WTC11 (cell line): ENCODE data around the gene C17orf100.

Experiments
- FOXJ3 ChIP-seq: sonication (generic); formaldehyde crosslinking; IDR thresholded peaks from 2 replicates; pipeline ENCODE4 v1.9.0; 2021; ENCODE audit warnings: missing genetic modification reagents, mild to moderate bottlenecking, borderline replicate concordance
- IRF1 ChIP-seq: sonication (generic); formaldehyde crosslinking; IDR thresholded peaks from 2 replicates; pipeline ENCODE4 v1.8.0; 2023; ENCODE audit warnings: missing genetic modification reagents
- TCF7 ChIP-seq: sonication (generic); formaldehyde crosslinking; IDR thresholded peaks from 2 replicates; pipeline ENCODE4 v1.8.0; 2022; ENCODE audit warnings: mild to moderate bottlenecking, low read depth, missing genetic modification reagents, moderate library complexity
- ZNF121 ChIP-seq: sonication (generic); formaldehyde crosslinking; IDR thresholded peaks from 2 replicates; pipeline ENCODE4 v1.8.0; 2023; ENCODE audit warnings: missing genetic modification reagents
- TF ChIP-seq, protein P1 (sequence below): fragments of 200-600 bp; IDR thresholded peaks from 2 replicates; pipeline ENCODE4 v1.8.0; 2022; ENCODE audit warnings: antibody characterized with exemption
- TF ChIP-seq, protein P2 (sequence below): sonication (generic); formaldehyde crosslinking; IDR thresholded peaks from 2 replicates; pipeline ENCODE4 v1.8.1; 2023; ENCODE audit warnings: mild to moderate bottlenecking, missing genetic modification reagents
- TF ChIP-seq, protein P3 (sequence below): sonication (generic); formaldehyde crosslinking; IDR thresholded peaks from 2 replicates; pipeline ENCODE4 v1.8.1; 2023; ENCODE audit warnings: mild to moderate bottlenecking, missing genetic modification reagents, moderate library complexity

GRCh38 chr17:6670571-6670970 lies 19.0 kb downstream of the C17orf100 start:
- TF ChIP-seq TCF7 (CRISPR knock-in tag) (no peak), FOXJ3 (CRISPR knock-in tag) (no peak), IRF1 (no peak), ZNF121 (CRISPR knock-in tag) (no peak)
- TF ChIP-seq, protein P1, sequence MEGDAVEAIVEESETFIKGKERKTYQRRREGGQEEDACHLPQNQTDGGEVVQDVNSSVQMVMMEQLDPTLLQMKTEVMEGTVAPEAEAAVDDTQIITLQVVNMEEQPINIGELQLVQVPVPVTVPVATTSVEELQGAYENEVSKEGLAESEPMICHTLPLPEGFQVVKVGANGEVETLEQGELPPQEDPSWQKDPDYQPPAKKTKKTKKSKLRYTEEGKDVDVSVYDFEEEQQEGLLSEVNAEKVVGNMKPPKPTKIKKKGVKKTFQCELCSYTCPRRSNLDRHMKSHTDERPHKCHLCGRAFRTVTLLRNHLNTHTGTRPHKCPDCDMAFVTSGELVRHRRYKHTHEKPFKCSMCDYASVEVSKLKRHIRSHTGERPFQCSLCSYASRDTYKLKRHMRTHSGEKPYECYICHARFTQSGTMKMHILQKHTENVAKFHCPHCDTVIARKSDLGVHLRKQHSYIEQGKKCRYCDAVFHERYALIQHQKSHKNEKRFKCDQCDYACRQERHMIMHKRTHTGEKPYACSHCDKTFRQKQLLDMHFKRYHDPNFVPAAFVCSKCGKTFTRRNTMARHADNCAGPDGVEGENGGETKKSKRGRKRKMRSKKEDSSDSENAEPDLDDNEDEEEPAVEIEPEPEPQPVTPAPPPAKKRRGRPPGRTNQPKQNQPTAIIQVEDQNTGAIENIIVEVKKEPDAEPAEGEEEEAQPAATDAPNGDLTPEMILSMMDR: no peak
- TF ChIP-seq, protein P2, sequence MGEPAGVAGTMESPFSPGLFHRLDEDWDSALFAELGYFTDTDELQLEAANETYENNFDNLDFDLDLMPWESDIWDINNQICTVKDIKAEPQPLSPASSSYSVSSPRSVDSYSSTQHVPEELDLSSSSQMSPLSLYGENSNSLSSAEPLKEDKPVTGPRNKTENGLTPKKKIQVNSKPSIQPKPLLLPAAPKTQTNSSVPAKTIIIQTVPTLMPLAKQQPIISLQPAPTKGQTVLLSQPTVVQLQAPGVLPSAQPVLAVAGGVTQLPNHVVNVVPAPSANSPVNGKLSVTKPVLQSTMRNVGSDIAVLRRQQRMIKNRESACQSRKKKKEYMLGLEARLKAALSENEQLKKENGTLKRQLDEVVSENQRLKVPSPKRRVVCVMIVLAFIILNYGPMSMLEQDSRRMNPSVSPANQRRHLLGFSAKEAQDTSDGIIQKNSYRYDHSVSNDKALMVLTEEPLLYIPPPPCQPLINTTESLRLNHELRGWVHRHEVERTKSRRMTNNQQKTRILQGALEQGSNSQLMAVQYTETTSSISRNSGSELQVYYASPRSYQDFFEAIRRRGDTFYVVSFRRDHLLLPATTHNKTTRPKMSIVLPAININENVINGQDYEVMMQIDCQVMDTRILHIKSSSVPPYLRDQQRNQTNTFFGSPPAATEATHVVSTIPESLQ: no peak
- TF ChIP-seq, protein P3, sequence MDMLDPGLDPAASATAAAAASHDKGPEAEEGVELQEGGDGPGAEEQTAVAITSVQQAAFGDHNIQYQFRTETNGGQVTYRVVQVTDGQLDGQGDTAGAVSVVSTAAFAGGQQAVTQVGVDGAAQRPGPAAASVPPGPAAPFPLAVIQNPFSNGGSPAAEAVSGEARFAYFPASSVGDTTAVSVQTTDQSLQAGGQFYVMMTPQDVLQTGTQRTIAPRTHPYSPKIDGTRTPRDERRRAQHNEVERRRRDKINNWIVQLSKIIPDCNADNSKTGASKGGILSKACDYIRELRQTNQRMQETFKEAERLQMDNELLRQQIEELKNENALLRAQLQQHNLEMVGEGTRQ: no peak
